ENCODE data around the gene PAPPA.

DNA sequence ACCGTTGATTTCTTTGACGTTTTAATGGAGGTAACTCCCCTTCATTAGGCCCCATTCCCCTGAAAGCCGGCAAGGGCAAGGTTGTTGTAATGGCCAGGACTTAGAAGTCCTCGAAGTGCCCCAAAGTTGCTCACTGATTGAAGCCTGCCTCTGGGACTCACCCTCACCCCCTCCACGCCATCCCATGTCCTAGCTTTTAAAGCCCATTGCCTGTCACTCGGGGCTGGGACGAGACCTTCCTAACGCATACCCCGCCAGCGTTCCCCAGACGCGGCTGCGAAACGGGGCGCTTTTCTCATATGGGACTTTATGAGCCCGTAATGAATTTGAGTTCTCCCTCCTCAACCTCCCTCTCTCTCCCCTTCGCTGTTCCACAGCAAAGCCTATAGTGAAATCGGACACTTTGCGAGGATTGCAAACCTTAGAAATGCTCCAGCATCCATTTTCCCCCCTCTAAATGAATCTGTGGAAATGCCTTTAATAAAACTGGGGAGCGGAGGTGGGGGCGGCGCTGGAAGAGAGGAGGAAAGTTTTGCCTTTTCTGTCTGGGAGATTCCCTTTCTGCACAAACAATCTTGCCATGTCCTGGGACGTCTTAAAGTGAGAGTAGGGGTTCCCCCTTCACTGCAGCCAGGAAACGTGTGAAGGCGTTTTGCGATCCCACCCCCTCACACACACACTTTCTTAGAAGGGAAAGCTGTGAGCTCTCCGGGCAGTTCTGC, 1.5 kb downstream of the PAPPA start:
- TF ChIP-seq, protein P1, sequence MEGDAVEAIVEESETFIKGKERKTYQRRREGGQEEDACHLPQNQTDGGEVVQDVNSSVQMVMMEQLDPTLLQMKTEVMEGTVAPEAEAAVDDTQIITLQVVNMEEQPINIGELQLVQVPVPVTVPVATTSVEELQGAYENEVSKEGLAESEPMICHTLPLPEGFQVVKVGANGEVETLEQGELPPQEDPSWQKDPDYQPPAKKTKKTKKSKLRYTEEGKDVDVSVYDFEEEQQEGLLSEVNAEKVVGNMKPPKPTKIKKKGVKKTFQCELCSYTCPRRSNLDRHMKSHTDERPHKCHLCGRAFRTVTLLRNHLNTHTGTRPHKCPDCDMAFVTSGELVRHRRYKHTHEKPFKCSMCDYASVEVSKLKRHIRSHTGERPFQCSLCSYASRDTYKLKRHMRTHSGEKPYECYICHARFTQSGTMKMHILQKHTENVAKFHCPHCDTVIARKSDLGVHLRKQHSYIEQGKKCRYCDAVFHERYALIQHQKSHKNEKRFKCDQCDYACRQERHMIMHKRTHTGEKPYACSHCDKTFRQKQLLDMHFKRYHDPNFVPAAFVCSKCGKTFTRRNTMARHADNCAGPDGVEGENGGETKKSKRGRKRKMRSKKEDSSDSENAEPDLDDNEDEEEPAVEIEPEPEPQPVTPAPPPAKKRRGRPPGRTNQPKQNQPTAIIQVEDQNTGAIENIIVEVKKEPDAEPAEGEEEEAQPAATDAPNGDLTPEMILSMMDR (IDR thresholded peaks at IDR 0.05) = no peak
- TF ChIP-seq POLR2A (IDR thresholded peaks at IDR 0.05) (no peak), EP300 (IDR thresholded peaks at IDR 0.05) (no peak)
